PFSK-1 (cell line): ENCODE results near the gene NEGR1.

Experiments used
- FOXP2 ChIP-seq: optimal IDR thresholded peaks from 2 replicates; pipeline ENCODE3; 2011; ENCODE audit warnings: borderline replicate concordance, control low read depth, inconsistent platforms; ENCODE audit not compliant: insufficient read depth; ENCODE audit errors: extremely low read length, extremely low read depth
- POLR2AphosphoS5 ChIP-seq: IDR thresholded peaks from 2 replicates; pipeline ENCODE4 v1.6.1; 2012; ENCODE audit warnings: low read depth, mild to moderate bottlenecking, control low read depth, low read length, moderate library complexity
- REST ChIP-seq, 2 experiments: IDR thresholded peaks; 2 replicates each; pipeline versions ENCODE4 v1.6.1 to v1.8.0; 2011 to 2012; ENCODE audit warnings: low read depth in 2 of 2, low read length in 2 of 2, control low read depth in 1 of 2, inconsistent platforms in 1 of 2, mild to moderate bottlenecking in 1 of 2, moderate library complexity in 1 of 2; ENCODE audit not compliant: insufficient read depth in 1 of 2
- SIN3A ChIP-seq: IDR thresholded peaks from 2 replicates; pipeline ENCODE4 v1.6.1; 2012; ENCODE audit warnings: mild to moderate bottlenecking, low read length, moderate library complexity, borderline replicate concordance; ENCODE audit not compliant: insufficient read depth
- TAF1 ChIP-seq: IDR thresholded peaks from 2 replicates; pipeline ENCODE4 v1.6.1; 2012; ENCODE audit warnings: low read length, control low read depth, borderline replicate concordance; ENCODE audit not compliant: insufficient read depth

Gene NEGR1

GRCh38 chr1:71510725-71511124 lies 771.6 kb downstream of the NEGR1 start:
- TF ChIP-seq REST (IDR thresholded peaks at IDR 0.05; ENCODE audit: insufficient read depth in 1 of 2, low read depth in 2 of 2, low read length in 2 of 2) (no peak), SIN3A (no peak), FOXP2 (no peak), TAF1 (no peak), POLR2AphosphoS5 (no peak)

GRCh38 chr1:71509051-71509595 lies 773.2 kb downstream of the NEGR1 start:
- TF ChIP-seq FOXP2 (no peak), REST (IDR thresholded peaks at IDR 0.05; ENCODE audit: insufficient read depth in 1 of 2, low read depth in 2 of 2, low read length in 2 of 2) (no peak), SIN3A (no peak), POLR2AphosphoS5 (no peak), TAF1 (no peak)

- TF ChIP-seq REST (IDR thresholded peaks at IDR 0.05; ENCODE audit: insufficient read depth in 1 of 2, low read depth in 2 of 2, low read length in 2 of 2) = no peak
- no peak for TF ChIP-seq TAF1
- TF ChIP-seq FOXP2 = no peak
- TF ChIP-seq POLR2AphosphoS5 = no peak
- no peak for TF ChIP-seq SIN3A
Observed at GRCh38 chr1:71502006-71502405, 780.3 kb downstream of the NEGR1 start.

GRCh38 chr1:71498542-71498941 lies 783.8 kb downstream of the NEGR1 start:
- TF ChIP-seq REST (IDR thresholded peaks at IDR 0.05; ENCODE audit: insufficient read depth in 1 of 2, low read depth in 2 of 2, low read length in 2 of 2) (no peak), TAF1 (no peak), SIN3A (no peak)

GRCh38 chr1:71494163-71494562 lies 788.2 kb downstream of the NEGR1 start:
- TF ChIP-seq REST (IDR thresholded peaks at IDR 0.05; ENCODE audit: insufficient read depth in 1 of 2, low read depth in 2 of 2, low read length in 2 of 2) = no peak
- TF ChIP-seq SIN3A = no peak
- no peak for TF ChIP-seq TAF1
- no peak for TF ChIP-seq FOXP2
- no peak for TF ChIP-seq POLR2AphosphoS5
